GM21526 (cell line): ENCODE data around the gene S1PR4.

Source experiments
- ATAC-seq: cut with Tn5 transposase; IDR thresholded peaks from one replicate; pipeline ENCODE4 v1.9.1; 2021; ENCODE audit warnings: moderate library complexity; ENCODE audit not compliant: unreplicated experiment, low FRiP score

Gene S1PR4, protein sequence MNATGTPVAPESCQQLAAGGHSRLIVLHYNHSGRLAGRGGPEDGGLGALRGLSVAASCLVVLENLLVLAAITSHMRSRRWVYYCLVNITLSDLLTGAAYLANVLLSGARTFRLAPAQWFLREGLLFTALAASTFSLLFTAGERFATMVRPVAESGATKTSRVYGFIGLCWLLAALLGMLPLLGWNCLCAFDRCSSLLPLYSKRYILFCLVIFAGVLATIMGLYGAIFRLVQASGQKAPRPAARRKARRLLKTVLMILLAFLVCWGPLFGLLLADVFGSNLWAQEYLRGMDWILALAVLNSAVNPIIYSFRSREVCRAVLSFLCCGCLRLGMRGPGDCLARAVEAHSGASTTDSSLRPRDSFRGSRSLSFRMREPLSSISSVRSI

DNA sequence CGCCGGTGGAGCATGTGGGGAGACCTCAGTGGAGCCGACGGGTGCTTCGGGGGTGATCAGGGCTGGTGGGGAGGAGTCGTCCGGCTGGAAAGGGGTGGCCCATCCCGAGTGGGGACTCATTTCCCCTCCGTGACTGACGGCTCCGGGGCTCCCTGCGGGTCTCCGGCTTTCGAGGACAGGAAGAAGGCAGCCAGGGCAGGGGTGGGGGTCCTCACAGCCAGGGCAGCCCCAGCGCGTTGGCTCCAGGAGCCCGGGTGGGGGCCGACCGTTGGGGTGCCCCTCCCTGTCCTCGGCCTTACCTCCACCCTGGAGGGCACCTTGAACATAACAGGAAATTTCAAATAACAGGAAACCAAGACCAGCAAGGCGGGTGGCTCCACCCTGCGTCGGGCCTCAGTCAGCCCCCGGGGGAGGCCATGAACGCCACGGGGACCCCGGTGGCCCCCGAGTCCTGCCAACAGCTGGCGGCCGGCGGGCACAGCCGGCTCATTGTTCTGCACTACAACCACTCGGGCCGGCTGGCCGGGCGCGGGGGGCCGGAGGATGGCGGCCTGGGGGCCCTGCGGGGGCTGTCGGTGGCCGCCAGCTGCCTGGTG, at the start of gene S1PR4:
S1PR4 (plus strand) TSS at position 393 of the 596 bp plus-strand sequence; CDS start at position 417, 24 bp downstream.
- no peak for ATAC-seq

DNA sequence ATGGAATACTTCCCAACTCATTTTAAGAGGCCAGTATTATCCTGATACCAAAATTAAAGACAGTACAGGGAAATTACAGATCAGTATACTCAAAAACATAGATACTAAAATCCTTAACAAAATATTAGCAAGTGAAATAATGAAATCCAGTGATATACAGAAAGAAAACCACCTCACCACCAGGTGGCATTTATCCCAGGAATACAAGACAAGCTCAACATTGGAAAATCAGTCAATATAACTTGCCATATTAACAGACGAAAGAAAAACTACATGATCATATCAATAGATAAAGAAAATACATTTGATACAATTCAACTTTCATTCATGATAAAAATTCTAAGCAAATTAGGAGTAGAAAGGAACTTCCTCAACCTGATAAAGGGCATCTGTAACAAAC, 49.5 kb upstream of the S1PR4 start:
- ATAC-seq, result no peak

DNA sequence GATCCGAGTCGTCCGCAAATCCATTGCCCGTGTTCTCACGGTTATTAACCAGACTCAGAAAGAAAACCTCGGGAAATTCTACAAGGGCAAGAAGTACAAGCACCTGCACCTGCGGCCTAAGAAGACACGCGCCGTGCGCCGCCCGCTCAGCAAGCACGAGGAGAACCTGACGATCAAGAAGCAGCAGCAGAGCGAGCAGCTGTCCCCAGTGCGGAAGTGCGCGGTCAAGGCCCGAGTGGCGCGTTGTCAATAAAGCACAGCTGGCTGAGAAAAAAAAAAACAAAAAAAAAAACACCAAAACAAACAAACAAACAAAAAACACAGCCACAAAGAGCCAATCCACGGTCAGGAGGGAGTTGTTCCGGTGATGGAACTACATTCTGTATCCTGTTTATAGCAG, 47.4 kb upstream of the S1PR4 start:
- no peak for ATAC-seq

DNA sequence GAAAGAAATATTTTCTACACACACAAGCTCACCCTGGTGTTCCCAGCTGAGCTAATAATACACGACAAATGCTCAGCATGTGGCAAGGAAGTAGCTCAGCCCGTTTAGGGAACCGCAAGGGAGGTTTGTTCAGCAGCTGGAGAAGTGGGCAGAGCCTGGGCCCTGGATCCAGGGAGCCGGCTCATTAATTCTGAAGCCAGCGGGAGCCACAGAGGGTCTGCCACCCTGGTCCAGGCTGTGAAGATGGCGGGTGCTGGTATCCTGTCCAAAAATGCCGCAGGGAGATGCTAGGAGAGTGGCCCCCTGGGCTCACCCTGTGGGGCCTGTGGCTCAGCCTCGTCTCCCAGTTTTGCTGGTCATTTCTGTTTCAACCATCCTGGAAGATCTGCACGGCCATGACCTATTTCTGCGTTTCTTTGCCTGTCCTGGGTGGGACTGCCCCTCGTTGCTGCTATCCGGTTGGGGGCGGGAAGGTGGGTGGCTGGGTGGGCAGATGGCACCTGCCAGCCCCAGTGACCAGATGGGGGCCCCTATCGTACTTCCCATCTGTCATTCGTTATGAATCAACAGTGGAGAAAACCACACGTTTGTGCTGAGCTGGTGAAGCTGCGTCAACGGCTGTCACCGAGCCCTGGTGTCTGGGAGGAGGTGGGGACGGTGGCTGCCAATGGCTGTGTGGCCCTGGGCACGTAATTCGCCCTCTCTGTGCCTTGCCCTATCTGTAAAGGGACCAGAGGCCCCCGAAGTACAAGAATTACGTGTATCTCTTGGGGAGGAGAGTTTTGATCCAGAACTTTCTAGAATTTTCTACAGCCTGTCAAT, 45.4 kb upstream of the S1PR4 start:
- ATAC-seq, result no peak

DNA sequence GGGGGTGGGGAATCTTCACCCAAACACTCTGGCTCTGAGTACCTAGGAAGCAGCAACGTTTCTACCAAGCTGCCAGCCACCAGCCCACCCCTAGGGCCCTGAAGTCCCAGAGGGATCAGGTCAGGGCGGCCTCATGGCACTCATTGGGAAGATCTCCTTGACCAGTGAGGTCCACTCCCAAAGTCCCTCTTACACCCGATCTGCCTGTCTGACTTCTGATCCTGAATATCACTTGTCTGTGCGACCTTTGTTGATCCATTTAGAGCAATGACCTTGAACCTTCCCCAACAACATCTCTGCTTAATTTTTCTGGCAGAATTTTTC, 44.8 kb upstream of the S1PR4 start:
- no peak for ATAC-seq

DNA sequence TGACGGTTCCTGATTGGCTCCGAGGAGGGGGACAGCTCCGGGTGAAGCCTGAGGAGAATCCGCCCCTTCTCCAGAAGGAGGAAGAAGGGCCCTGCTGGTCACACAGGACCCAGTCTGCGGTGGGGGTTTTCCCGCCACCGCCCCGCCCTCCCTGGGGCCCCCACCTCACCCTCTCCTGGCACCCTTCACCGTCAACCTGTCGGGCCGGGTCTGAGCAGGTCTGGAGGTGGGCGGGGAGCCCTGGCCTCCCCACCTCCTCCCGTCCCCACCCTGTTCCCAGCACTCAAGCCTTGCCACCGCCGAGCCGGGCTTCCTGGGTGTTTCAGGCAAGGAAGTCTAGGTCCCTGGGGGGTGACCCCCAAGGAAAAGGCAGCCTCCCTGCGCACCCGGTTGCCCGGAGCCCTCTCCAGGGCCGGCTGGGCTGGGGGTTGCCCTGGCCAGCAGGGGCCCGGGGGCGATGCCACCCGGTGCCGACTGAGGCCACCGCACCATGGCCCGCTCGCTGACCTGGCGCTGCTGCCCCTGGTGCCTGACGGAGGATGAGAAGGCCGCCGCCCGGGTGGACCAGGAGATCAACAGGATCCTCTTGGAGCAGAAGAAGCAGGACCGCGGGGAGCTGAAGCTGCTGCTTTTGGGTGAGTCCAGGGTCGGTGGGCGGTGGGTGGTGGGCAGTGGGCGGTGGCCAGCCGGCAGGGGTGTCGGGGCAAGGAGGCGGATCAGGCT, 42.4 kb upstream of the S1PR4 start, which contains the start of gene GNA15:
GNA15 (plus strand) TSS at position 73 of the 723 bp plus-strand sequence; CDS start at position 491, 418 bp downstream.
- no peak for ATAC-seq

GRCh38 chr19:3136684-3137055, 41.9 kb upstream of the S1PR4 start:
- ATAC-seq, result no peak

GRCh38 chr19:3137119-3137518, 41.5 kb upstream of the S1PR4 start:
- no peak for ATAC-seq

DNA sequence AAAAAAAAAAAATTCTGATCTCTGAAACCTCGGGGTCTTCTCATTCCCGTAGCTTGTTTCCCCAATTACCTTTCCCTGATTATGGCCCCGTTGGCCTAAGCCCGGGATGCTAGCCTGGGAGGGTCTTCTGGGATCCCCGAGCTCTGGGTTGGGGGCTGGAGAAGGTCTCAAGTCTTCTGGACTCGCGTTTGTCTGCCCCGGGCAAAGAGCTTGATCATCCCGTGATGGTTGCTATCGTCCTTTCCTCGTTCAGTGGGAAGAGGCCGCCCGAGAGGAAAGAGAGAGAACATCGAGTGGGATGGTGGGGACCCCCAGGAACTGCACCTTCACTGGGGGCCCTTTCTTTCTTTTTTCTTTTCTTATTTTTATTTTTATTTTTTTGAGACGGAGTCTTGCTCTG, 40.3 kb upstream of the S1PR4 start:
- ATAC-seq, result no peak

GRCh38 chr19:3140667-3141038, 37.9 kb upstream of the S1PR4 start:
- ATAC-seq, result no peak

DNA sequence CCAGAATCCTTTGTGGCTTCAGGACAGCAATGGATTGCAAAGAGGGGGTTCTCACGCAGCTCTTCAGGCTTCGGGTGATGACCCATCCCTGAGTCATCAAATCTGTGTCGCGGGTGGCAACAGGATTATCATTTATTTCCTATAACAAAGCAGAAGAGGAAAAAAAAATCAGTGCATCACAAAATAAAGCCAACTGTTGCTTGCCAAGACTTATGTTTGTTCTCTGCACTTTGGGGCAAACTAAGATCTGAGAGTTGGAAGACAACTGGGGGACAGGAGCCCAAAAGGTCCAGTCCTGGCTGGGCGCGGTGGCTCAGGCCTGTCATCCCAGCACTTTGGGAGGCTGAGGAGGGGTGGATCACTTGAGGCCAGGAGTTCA, 36.3 kb upstream of the S1PR4 start:
- ATAC-seq, result no peak

GRCh38 chr19:3142781-3143337, 35.7 kb upstream of the S1PR4 start:
- ATAC-seq, result no peak

GRCh38 chr19:3145909-3146676, 32.5 kb upstream of the S1PR4 start:
- ATAC-seq, result no peak

GRCh38 chr19:3146677-3147100, 31.9 kb upstream of the S1PR4 start:
- ATAC-seq, result no peak

DNA sequence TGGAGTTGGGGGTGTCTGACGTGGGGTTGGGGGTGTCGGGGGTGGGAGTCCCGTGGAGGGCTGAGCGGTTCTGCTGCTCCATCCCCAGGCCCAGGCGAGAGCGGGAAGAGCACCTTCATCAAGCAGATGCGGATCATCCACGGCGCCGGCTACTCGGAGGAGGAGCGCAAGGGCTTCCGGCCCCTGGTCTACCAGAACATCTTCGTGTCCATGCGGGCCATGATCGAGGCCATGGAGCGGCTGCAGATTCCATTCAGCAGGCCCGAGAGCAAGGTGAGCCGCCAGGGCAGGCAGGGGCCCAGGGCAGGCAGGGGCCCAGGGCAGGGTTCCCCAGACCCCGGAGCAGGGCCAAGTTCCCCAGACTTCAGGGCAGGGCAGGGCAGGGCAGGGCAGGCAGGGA, 30.1 kb upstream of the S1PR4 start:
- no peak for ATAC-seq

- ATAC-seq, result no peak
Observed at GRCh38 chr19:3149089-3149488, 29.5 kb upstream of the S1PR4 start.

- no peak for ATAC-seq
Observed at GRCh38 chr19:3149526-3150505, 28.8 kb upstream of the S1PR4 start.

- no peak for ATAC-seq
Observed at GRCh38 chr19:3150739-3151329, 27.7 kb upstream of the S1PR4 start.
